OCI-LY7 (cell line): ENCODE data around the gene HEATR9.

ENCODE experiments used
- CTCF ChIP-seq: fragments of 200-600 bp; sonication (generic); conservative IDR thresholded peaks from 2 replicates; pipeline ENCODE4 v1.5.1; 2014; ENCODE audit warnings: mild to moderate bottlenecking, antibody characterized with exemption, low read length, moderate library complexity, mixed read lengths
- EZH2phosphoT487 ChIP-seq: fragments of 200-600 bp; sonication (generic); IDR thresholded peaks from 2 replicates; pipeline ENCODE4 v1.6.1; 2018; ENCODE audit warnings: low read depth, borderline replicate concordance, mild to moderate bottlenecking, mixed run types, antibody characterized with exemption, low read length, moderate library complexity, mixed read lengths

- TF ChIP-seq CTCF: no peak
- TF ChIP-seq EZH2phosphoT487: no peak
Measured at GRCh38 chr17:35876534-35876933, 7.8 kb upstream of the HEATR9 start.
